ENCODE data around the gene SUMO1.

- TF ChIP-seq CTCF (IDR thresholded peaks at IDR 0.05), result no peak
- no peak for TF ChIP-seq EP300 (IDR thresholded peaks at IDR 0.05)
- peak; percentile 94 to 96 for TF ChIP-seq POLR2A (IDR thresholded peaks at IDR 0.05)
- TF ChIP-seq POLR2AphosphoS5 (IDR thresholded peaks at IDR 0.05), result peak; percentile 100
Measured at GRCh38 chr2:202265467-202266277, 27.3 kb upstream of the SUMO1 start, which contains the start of gene NOP58.

Measured in gastroesophageal sphincter (tissue), 3 donors.